Sigmoid colon (tissue), 4 donors: ENCODE results near the gene CAPN5.

Experiments
- CTCF ChIP-seq, 4 experiments: fragments of 450-650 bp in 3 of 4; fragments of 200-600 bp in 1 of 4; IDR thresholded peaks; one replicate each; pipeline ENCODE4 v1.5.1; 2016 to 2019; ENCODE audit warnings: antibody characterized with exemption in 4 of 4, mild to moderate bottlenecking in 3 of 4, moderate library complexity in 2 of 4
- POLR2A ChIP-seq, 2 donors: fragments of 450-650 bp; IDR thresholded peaks; one replicate each; pipeline ENCODE4 v1.6.1; 2016; ENCODE audit warnings: antibody characterized with exemption in 2 of 2, mild to moderate bottlenecking in 2 of 2, moderate library complexity in 2 of 2
- POLR2AphosphoS5 ChIP-seq, 4 donors: sonication (generic); formaldehyde crosslinking; IDR thresholded peaks; one replicate each; pipeline ENCODE4 v1.6.1; 2017; ENCODE audit warnings: antibody characterized with exemption in 4 of 4

- TF ChIP-seq CTCF (IDR thresholded peaks at IDR 0.05) (no peak), POLR2A (IDR thresholded peaks at IDR 0.05) (no peak), POLR2AphosphoS5 (IDR thresholded peaks at IDR 0.05) (no peak)
Measured at GRCh38 chr11:77141475-77141874, 74.7 kb downstream of the CAPN5 start.
